HepG2 (cell line): Measurements from ENCODE around the gene PLEKHA6. TPM values are rescaled to one million over a fixed set of nuclear protein-coding genes. Genes with fewer than 3 reads are reported as not detected.

ENCODE experiments used
- ATAC-seq: fragments of 200-7000 bp; cut with Tn5 transposase; 3 replicates; pipeline ENCODE4 v1.9.1; 2020; ENCODE audit warnings: mild to moderate bottlenecking, moderate library complexity
- BruUV-seq: library from RNA; stranded (reverse); fragments of 400-500 nt; replicated peaks from 2 replicates; lab custom pipeline; 2021; lab: Mats Ljungman, UMichigan
- CTCF ChIA-PET: fragments of 300-600 bp; formaldehyde crosslinking; extraction: SDS; loops from one replicate; lab custom pipeline; 2021; ENCODE audit warnings: low total read pairs, inconsistent platforms, low intra/inter-chr PET ratio; lab: Yijun Ruan, JAX
- POLR2A ChIA-PET: fragments of 350-600 bp; sonication (Branson Sonifier 250); formaldehyde crosslinking; loops from one replicate; lab custom pipeline; 2020; ENCODE audit warnings: antibody characterized with exemption, inconsistent platforms; lab: Yijun Ruan, JAX
- DNase-seq: peaks from one replicate; pipeline ENCODE4 v3.0.0-alpha.2; 2015; ENCODE audit warnings: low spot score
- FAIRE-seq: peaks from 3 replicates; lab custom pipeline; 2011; peaks lifted over from hg19 to GRCh38; lab: Jason Lieb, UNC
- H2AFZ ChIP-seq: one replicate; pipeline ENCODE4 v1.6.1; 2011; ENCODE audit warnings: low read length, inconsistent platforms
- H3K27ac ChIP-seq: fragments of 300-600 bp; 3 replicates; pipeline ENCODE4 v1.8.0; 2011; ENCODE audit warnings: mixed run types, mild to moderate bottlenecking, mixed read lengths, low read length, inconsistent platforms; ENCODE audit not compliant: insufficient read depth; ENCODE audit errors: extremely low read length
- H3K27me3 ChIP-seq, 2 experiments: fragments of 200-600 bp in 1 of 2; 2 replicates in 1 of 2; 3 replicates in 1 of 2; pipeline versions ENCODE4 v1.6.0 to v1.8.0; 2011; ENCODE audit warnings: low read length in 2 of 2, mild to moderate bottlenecking in 2 of 2, moderate library complexity in 2 of 2, inconsistent platforms in 1 of 2; ENCODE audit not compliant: insufficient read depth in 2 of 2, control insufficient read depth in 1 of 2
- H3K36me3 ChIP-seq, 2 experiments: fragments of 200-600 bp in 1 of 2; replicated peaks in 1 of 2; 2 replicates in 1 of 2; 3 replicates in 1 of 2; pipeline versions ENCODE4 v1.5.1 to v1.8.0; 2011; ENCODE audit warnings: low read length in 2 of 2, inconsistent platforms in 1 of 2; ENCODE audit not compliant: insufficient read depth in 2 of 2, control insufficient read depth in 1 of 2
- H3K4me1 ChIP-seq: 2 replicates; pipeline ENCODE4 v1.5.1; 2012; ENCODE audit warnings: low read length, inconsistent platforms; ENCODE audit not compliant: insufficient read depth
- H3K4me2 ChIP-seq: 2 replicates; pipeline ENCODE4 v1.6.0; 2011; ENCODE audit warnings: low read depth, low read length, inconsistent platforms
- H3K4me3 ChIP-seq, 3 experiments: fragments of 200-600 bp in 1 of 3; sonication (generic), shearing (Covaris generic) in 1 of 3; replicated peaks in 1 of 3; 2 replicates each; pipeline ENCODE4 v1.5.1; 2011 to 2016; ENCODE audit warnings: low read length in 3 of 3, inconsistent platforms in 2 of 3, low read depth in 2 of 3, mild to moderate bottlenecking in 2 of 3, control low read depth in 1 of 3, mixed read lengths in 1 of 3; ENCODE audit not compliant: insufficient read depth in 1 of 3
- H3K79me2 ChIP-seq: one replicate; pipeline ENCODE4 v1.6.1; 2011; ENCODE audit warnings: low read length, inconsistent platforms; ENCODE audit not compliant: insufficient read depth
- H3K9ac ChIP-seq: 2 replicates; pipeline ENCODE4 v1.6.0; 2011; ENCODE audit warnings: mild to moderate bottlenecking, low read depth, low read length, inconsistent platforms; ENCODE audit not compliant: insufficient read depth
- H3K9me3 ChIP-seq: 2 replicates; pipeline ENCODE4 v1.5.1; 2012; ENCODE audit warnings: mild to moderate bottlenecking, low read length
- H4K20me1 ChIP-seq: 2 replicates; pipeline ENCODE4 v1.6.0; 2011; ENCODE audit warnings: inconsistent platforms, mild to moderate bottlenecking, low read length, moderate library complexity; ENCODE audit not compliant: insufficient read depth
- ESRRA ChIP-seq: sonication (generic); formaldehyde crosslinking; IDR thresholded peaks from 2 replicates; pipeline ENCODE4 v1.5.1; 2020; ENCODE audit warnings: mild to moderate bottlenecking, low read depth, missing genetic modification reagents
- EZH2 ChIP-seq: conservative IDR thresholded peaks from 2 replicates; pipeline ENCODE4 v1.6.1; 2012; ENCODE audit warnings: mild to moderate bottlenecking, low read depth, low read length, moderate library complexity
- HOXA9 ChIP-seq: sonication (generic); formaldehyde crosslinking; IDR thresholded peaks from 2 replicates; pipeline ENCODE4 v1.8.1; 2022; ENCODE audit warnings: missing genetic modification reagents, mild to moderate bottlenecking, moderate library complexity, borderline replicate concordance
- JUNB ChIP-seq: sonication (generic); formaldehyde crosslinking; IDR thresholded peaks from 2 replicates; pipeline ENCODE4 v1.8.0; 2022; ENCODE audit warnings: missing genetic modification reagents, mild to moderate bottlenecking, borderline replicate concordance
- JUND ChIP-seq: sonication (generic); formaldehyde crosslinking; IDR thresholded peaks from 2 replicates; pipeline ENCODE4 v1.8.0; 2022; ENCODE audit warnings: mild to moderate bottlenecking, missing genetic modification reagents
- KLF11 ChIP-seq: IDR thresholded peaks from 2 replicates; pipeline ENCODE4 v1.6.1; 2016; ENCODE audit warnings: missing compliant biosample characterization
- NFATC3 ChIP-seq: sonication (generic); formaldehyde crosslinking; IDR thresholded peaks from 2 replicates; pipeline ENCODE4 v1.5.1; 2020; ENCODE audit warnings: mild to moderate bottlenecking, missing genetic modification reagents
- POLR2AphosphoS2 ChIP-seq: IDR thresholded peaks from 2 replicates; pipeline ENCODE4 v1.6.1; 2011; ENCODE audit warnings: low read depth, low read length, improper control_type of control experiment
- SALL2 ChIP-seq: sonication (generic); formaldehyde crosslinking; IDR thresholded peaks from 2 replicates; pipeline ENCODE4 v1.8.1; 2023; ENCODE audit warnings: mild to moderate bottlenecking, missing genetic modification reagents, inconsistent platforms
- SOX6 ChIP-seq, 2 experiments: fragments of 450-650 bp in 1 of 2; sonication (generic) in 1 of 2; formaldehyde crosslinking in 1 of 2; IDR thresholded peaks; 2 replicates each; pipeline versions ENCODE4 v1.4.0 to v1.6.1; 2017 to 2020; ENCODE audit warnings: antibody characterized with exemption in 1 of 2, mild to moderate bottlenecking in 1 of 2, missing genetic modification reagents in 1 of 2
- TAF1 ChIP-seq: sonication (generic); formaldehyde crosslinking; IDR thresholded peaks from 2 replicates; pipeline ENCODE4 v1.4.0; 2020; ENCODE audit warnings: missing genetic modification reagents
- TBX3 ChIP-seq: fragments of 450-650 bp; IDR thresholded peaks from 2 replicates; pipeline ENCODE4 v1.6.1; 2017; ENCODE audit warnings: antibody characterized with exemption, mild to moderate bottlenecking, inconsistent platforms, borderline replicate concordance
- TP53 ChIP-seq: sonication (generic); formaldehyde crosslinking; conservative IDR thresholded peaks from 2 replicates; pipeline ENCODE4 v1.4.0; 2020; ENCODE audit warnings: missing genetic modification reagents
- ZFP41 ChIP-seq: sonication (generic); formaldehyde crosslinking; IDR thresholded peaks from 2 replicates; pipeline ENCODE4 v1.4.0; 2020; ENCODE audit warnings: mild to moderate bottlenecking, missing genetic modification reagents, borderline replicate concordance
- ZMYM2 ChIP-seq: sonication (generic); formaldehyde crosslinking; IDR thresholded peaks from 2 replicates; pipeline ENCODE4 v1.8.0; 2022; ENCODE audit warnings: mild to moderate bottlenecking, missing genetic modification reagents
- ZNF17 ChIP-seq: sonication (generic); formaldehyde crosslinking; IDR thresholded peaks from 2 replicates; pipeline ENCODE4 v1.5.0; 2020; ENCODE audit warnings: mild to moderate bottlenecking, missing genetic modification reagents
- ZNF350 ChIP-seq: sonication (generic); formaldehyde crosslinking; IDR thresholded peaks from 2 replicates; pipeline ENCODE4 v1.4.0; 2020; ENCODE audit warnings: mild to moderate bottlenecking, low read depth, missing genetic modification reagents, borderline replicate concordance
- ZNF354B ChIP-seq: sonication (generic); formaldehyde crosslinking; IDR thresholded peaks from 2 replicates; pipeline ENCODE4 v1.8.0; 2022; ENCODE audit warnings: mild to moderate bottlenecking, missing genetic modification reagents
- ZNF788 ChIP-seq: sonication (generic); formaldehyde crosslinking; IDR thresholded peaks from 2 replicates; pipeline ENCODE4 v1.5.0; 2020; ENCODE audit warnings: mild to moderate bottlenecking, missing genetic modification reagents, borderline replicate concordance
- WGBS: methylation state at CpG from one replicate; pipeline ENCODE4 v1.1.6; 2017; ENCODE audit warnings: low lambda C conversion rate; 5-methylcytosine and 5-hydroxymethylcytosine counted together
- in situ Hi-C: cut with HindIII; loops from 2 replicates; pipeline ENCODE4 v1.10.0; 2017; ENCODE audit warnings: low pct_unique_long_range_greater_than_20kb; ENCODE audit not compliant: extremely low pct_ligation_motif_present
- intact Hi-C: fragments of 100-400 bp; cut with micrococcal nuclease; formaldehyde crosslinking; loops from one replicate; pipeline ENCODE4 v1.10.0; 2022; ENCODE audit not compliant: unreplicated experiment
- polyA plus RNA-seq, 8 experiments: library from polyadenylated mRNA; depleted of rRNA in 3 of 8; stranded (reverse) in 7 of 8; unstranded in 1 of 8; fragments of >200 nt; fragmentation: Illumina TruSeq in 4 of 8; extraction: Trizol in 4 of 8; gene quantifications; 2 replicates each; pipeline versions ENCODE4 v1.2.1 to v1.2.3, GENCODE V29; 2011 to 2016; ENCODE audit warnings: low read depth in 4 of 8, missing spikeins in 1 of 8, mixed read lengths in 1 of 8; ENCODE audit not compliant: insufficient read depth in 1 of 8
- total RNA-seq, 5 experiments: library from RNA; depleted of rRNA; stranded (reverse); fragments of >200 nt; fragmentation: Illumina TruSeq; extraction: Trizol; gene quantifications; 2 replicates each; pipeline ENCODE4 v1.2.3, GENCODE V29; 2016; ENCODE audit warnings: low read depth in 1 of 5

PLEKHA6 gene
- total and polyA plus RNA-seq, 2 of the 13 experiments (the other 11 are each of a cell fraction or from before 2014, with no cell fraction given), result 5.3 to 11.4 TPM

- WGBS, result 54% methylated on average over 3 of the region's 3 CpGs
- Histone ChIP-seq H4K20me1 (no peaks in the 10 kb centered on the region), H3K79me2 (no peaks in the 10 kb centered on the region)
- POLR2A ChIA-PET, result no interaction called here
- no peak for TF ChIP-seq ZNF17 (CRISPR knock-in tag)
- no peak for TF ChIP-seq TBX3
- no peak for TF ChIP-seq TAF1 (CRISPR knock-in tag)
- no peak for TF ChIP-seq ZNF354B (CRISPR knock-in tag)
- TF ChIP-seq NFATC3, result no peak
- no peak for TF ChIP-seq POLR2AphosphoS2
- TF ChIP-seq ESRRA (CRISPR knock-in tag), result no peak
- no peak for TF ChIP-seq ZFP41 (CRISPR knock-in tag)
- no peak for TF ChIP-seq EZH2
- no peak for TF ChIP-seq SOX6 (IDR thresholded peaks at IDR 0.05)
- no peak for TF ChIP-seq SOX6 (CRISPR knock-in tag; IDR thresholded peaks at IDR 0.05)
- no peak for TF ChIP-seq SALL2 (CRISPR knock-in tag)
- TF ChIP-seq TP53 (CRISPR knock-in tag), result no peak
- TF ChIP-seq JUNB (CRISPR knock-in tag), result no peak
- no peak for TF ChIP-seq HOXA9 (CRISPR knock-in tag)
- no peak for TF ChIP-seq JUND (CRISPR knock-in tag)
- no peak for TF ChIP-seq ZNF350 (CRISPR knock-in tag)
- TF ChIP-seq ZMYM2, result no peak
- no peak for TF ChIP-seq KLF11
- no peak for TF ChIP-seq ZNF788 (CRISPR knock-in tag)
- TF ChIP-seq, all 625 proteins: peak for 0
- FAIRE-seq (no peak), ATAC-seq (no peak), DNase-seq (no peak)
- in situ Hi-C loops, result no loop called here
- Histone ChIP-seq H3K9me3 (peaks cover 25% of the 10 kb centered on the region), H3K27ac (no peak overlapping the region), H3K4me2 (no peak overlapping the region), H3K27me3 (peaks cover 0 to 5% of the 10 kb centered on the region in 2 experiments; a peak in 1 of 5 replicates), H3K4me1 (peaks cover 24% of the 10 kb centered on the region), H2AFZ (no peak overlapping the region), H3K4me3 (no peak overlapping the region), H3K36me3 (no peaks in the 10 kb centered on the region), H3K9ac (no peak overlapping the region)
- intact Hi-C loops, result no loop called here
- no TSS peak for BruUV-seq
- CTCF ChIA-PET, result no interaction called here
These were observed 189.1 kb downstream of the PLEKHA6 start for GRCh38 chr1:204170494-204171155.
